ENCODE measurements around the gene SUFU. TPM values are rescaled to one million over a fixed set of nuclear protein-coding genes. Genes with fewer than 3 reads are reported as not detected.

SUFU gene
- total and polyA plus RNA-seq, 4 donors: 3.5 to 14.8 (median 9.8) TPM

DNA sequence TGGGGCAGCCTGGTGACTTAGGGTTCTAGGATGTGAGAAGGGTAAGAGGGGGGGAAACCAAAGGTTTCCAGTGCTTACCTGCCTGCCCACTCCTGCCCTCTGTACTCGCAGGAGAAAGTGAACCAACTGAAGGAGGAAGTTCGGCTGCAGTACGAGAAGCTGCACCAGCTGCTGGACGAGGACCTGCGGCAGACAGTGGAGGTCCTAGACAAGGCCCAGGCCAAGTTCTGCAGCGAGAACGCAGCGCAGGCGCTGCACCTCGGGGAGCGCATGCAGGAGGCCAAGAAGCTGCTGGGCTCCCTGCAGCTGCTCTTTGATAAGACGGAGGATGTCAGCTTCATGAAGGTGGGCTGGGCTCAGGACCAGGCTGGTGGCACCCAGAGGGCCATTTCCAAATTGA, 151.2 kb downstream of the SUFU start:
- ATAC-seq (ENCODE audit: insufficient read depth, low FRiP score): no peak
- Histone ChIP-seq H3K36me3 (ENCODE audit: control insufficient read depth in 4 of 4, insufficient read depth in 4 of 4, low read length in 4 of 4) (peaks cover 21 to 55% (median 33%) of the 10 kb centered on the region in 4 donors), H3K27ac (ENCODE audit: low read depth in 1 of 2, low read length in 1 of 2) (peak overlapping the region in 1 of 2 donors; percentile 4), H3K27me3 (ENCODE audit: control insufficient read depth in 3 of 3, insufficient read depth in 3 of 3, low read length in 2 of 3) (no peaks in the 10 kb centered on the region), H3K9me3 (ENCODE audit: control insufficient read depth in 4 of 4, insufficient read depth in 3 of 4, low read length in 3 of 4) (no peaks in the 10 kb centered on the region), H3K9ac (ENCODE audit: insufficient read depth in 1 of 2, low read length in 2 of 2) (no peak overlapping the region), H3K4me1 (ENCODE audit: control insufficient read depth in 5 of 5, insufficient read depth in 5 of 5, low read length in 5 of 5) (peaks cover 0 to 44% (median 12%) of the 10 kb centered on the region in 5 donors), H3K4me3 (no peak overlapping the region)
- TF ChIP-seq, protein P1, sequence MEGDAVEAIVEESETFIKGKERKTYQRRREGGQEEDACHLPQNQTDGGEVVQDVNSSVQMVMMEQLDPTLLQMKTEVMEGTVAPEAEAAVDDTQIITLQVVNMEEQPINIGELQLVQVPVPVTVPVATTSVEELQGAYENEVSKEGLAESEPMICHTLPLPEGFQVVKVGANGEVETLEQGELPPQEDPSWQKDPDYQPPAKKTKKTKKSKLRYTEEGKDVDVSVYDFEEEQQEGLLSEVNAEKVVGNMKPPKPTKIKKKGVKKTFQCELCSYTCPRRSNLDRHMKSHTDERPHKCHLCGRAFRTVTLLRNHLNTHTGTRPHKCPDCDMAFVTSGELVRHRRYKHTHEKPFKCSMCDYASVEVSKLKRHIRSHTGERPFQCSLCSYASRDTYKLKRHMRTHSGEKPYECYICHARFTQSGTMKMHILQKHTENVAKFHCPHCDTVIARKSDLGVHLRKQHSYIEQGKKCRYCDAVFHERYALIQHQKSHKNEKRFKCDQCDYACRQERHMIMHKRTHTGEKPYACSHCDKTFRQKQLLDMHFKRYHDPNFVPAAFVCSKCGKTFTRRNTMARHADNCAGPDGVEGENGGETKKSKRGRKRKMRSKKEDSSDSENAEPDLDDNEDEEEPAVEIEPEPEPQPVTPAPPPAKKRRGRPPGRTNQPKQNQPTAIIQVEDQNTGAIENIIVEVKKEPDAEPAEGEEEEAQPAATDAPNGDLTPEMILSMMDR (IDR thresholded peaks at IDR 0.05; ENCODE audit: control extremely low read depth, extremely low read depth): no peak
- no peak for DNase-seq
- WGBS, 2 donors: 79 to 87% methylated on average over 12 of the region's 12 CpGs

DNA sequence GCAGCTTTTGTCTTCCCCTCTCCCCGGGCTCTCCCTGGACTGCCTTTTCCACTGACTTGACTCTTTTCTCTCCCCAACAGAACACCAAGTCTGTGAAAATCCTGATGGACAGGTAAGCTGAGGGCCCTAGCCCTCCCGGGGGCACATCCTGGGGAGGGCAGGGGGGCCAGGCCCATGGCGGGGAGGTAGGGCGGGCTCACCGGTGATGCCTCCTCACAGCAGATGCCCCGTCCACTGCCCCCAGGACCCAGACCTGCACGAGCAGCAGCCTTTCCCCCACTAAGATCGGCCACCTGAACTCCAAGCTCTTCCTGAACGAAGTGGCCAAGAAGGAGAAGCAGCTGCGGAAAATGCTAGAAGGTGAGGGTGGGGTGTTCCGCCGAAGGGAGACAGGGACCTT, 152.3 kb downstream of the SUFU start:
- peaks cover 21 to 51% (median 33%) of the 10 kb centered on the region in 4 donors for H3K36me3 ChIP-seq (ENCODE audit: control insufficient read depth in 4 of 4, insufficient read depth in 4 of 4, low read length in 4 of 4)
- H3K9me3 ChIP-seq (ENCODE audit: control insufficient read depth in 4 of 4, insufficient read depth in 3 of 4, low read length in 3 of 4): no peaks in the 10 kb centered on the region
- no peak overlapping the region for H3K27ac ChIP-seq (ENCODE audit: low read depth in 1 of 2, low read length in 1 of 2)
- no peak overlapping the region for H3K9ac ChIP-seq (ENCODE audit: insufficient read depth in 1 of 2, low read length in 2 of 2)
- no peak for ATAC-seq (ENCODE audit: insufficient read depth, low FRiP score)
- no peak overlapping the region for H3K4me3 ChIP-seq
- no peaks in the 10 kb centered on the region for H3K27me3 ChIP-seq (ENCODE audit: control insufficient read depth in 3 of 3, insufficient read depth in 3 of 3, low read length in 2 of 3)
- no peak for DNase-seq
- WGBS, 2 donors: 89 to 90% methylated on average over 12 of the region's 12 CpGs
- TF ChIP-seq, protein P1 (IDR thresholded peaks at IDR 0.05; ENCODE audit: control extremely low read depth, extremely low read depth): no peak
- peaks cover 0 to 44% (median 13%) of the 10 kb centered on the region in 5 donors for H3K4me1 ChIP-seq (ENCODE audit: control insufficient read depth in 5 of 5, insufficient read depth in 5 of 5, low read length in 5 of 5)

DNA sequence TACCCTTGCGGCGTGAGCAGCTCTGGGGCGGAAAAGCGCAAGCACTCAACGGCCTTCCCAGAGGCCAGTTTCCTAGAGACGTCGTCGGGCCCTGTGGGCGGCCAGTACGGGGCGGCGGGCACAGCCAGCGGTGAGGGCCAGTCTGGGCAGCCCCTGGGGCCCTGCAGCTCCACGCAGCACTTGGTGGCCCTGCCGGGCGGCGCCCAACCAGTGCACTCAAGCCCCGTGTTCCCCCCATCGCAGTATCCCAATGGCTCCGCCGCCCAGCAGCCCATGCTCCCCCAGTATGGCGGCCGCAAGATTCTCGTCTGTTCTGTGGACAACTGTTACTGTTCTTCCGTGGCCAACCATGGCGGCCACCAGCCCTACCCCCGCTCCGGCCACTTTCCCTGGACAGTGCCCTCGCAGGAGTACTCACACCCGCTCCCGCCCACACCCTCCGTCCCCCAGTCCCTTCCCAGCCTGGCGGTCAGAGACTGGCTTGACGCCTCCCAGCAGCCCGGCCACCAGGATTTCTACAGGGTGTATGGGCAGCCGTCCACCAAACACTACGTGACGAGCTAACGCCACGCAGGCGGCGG, 153.1 kb downstream of the SUFU start:
- TF ChIP-seq, protein P1 (IDR thresholded peaks at IDR 0.05; ENCODE audit: control extremely low read depth, extremely low read depth): no peak
- Histone ChIP-seq H3K27me3 (ENCODE audit: control insufficient read depth in 3 of 3, insufficient read depth in 3 of 3, low read length in 2 of 3) (no peaks in the 10 kb centered on the region), H3K27ac (ENCODE audit: low read depth in 1 of 2, low read length in 1 of 2) (peak overlapping the region in 1 of 2 donors; percentile 78), H3K4me3 (no peak overlapping the region), H3K36me3 (ENCODE audit: control insufficient read depth in 4 of 4, insufficient read depth in 4 of 4, low read length in 4 of 4) (peaks cover 21 to 46% (median 33%) of the 10 kb centered on the region in 4 donors), H3K9ac (ENCODE audit: insufficient read depth in 1 of 2, low read length in 2 of 2) (no peak overlapping the region), H3K9me3 (ENCODE audit: control insufficient read depth in 4 of 4, insufficient read depth in 3 of 4, low read length in 3 of 4) (no peaks in the 10 kb centered on the region), H3K4me1 (ENCODE audit: control insufficient read depth in 5 of 5, insufficient read depth in 5 of 5, low read length in 5 of 5) (peaks cover 0 to 44% (median 19%) of the 10 kb centered on the region in 5 donors)
- 82 to 91% methylated on average over 40 to 42 of the region's 42 CpGs for WGBS, 2 donors
- DNase-seq (no peak), ATAC-seq (ENCODE audit: insufficient read depth, low FRiP score) (no peak)

Measured in lung (tissue), 12 donors.